HCT116 (cell line): ENCODE data around the gene FOXN3. TPM values are rescaled to one million over a fixed set of nuclear protein-coding genes. Genes with fewer than 3 reads are reported as not detected.

Experiments
- ATAC-seq: fragments of 200-7000 bp; cut with Tn5 transposase; 2 replicates; pipeline ENCODE4 v1.9.1; 2020; ENCODE audit warnings: mild to moderate bottlenecking, moderate library complexity
- BruUV-seq: library from RNA; stranded (reverse); fragments of 400-500 nt; replicated peaks from 2 replicates; lab custom pipeline; 2021; lab: Mats Ljungman, UMichigan
- CTCF ChIA-PET: fragments of 300-600 bp; sonication (Branson Sonifier 250); formaldehyde crosslinking; loops from one replicate; lab custom pipeline; 2021; ENCODE audit warnings: antibody characterized with exemption; lab: Charles Lee
- POLR2A ChIA-PET: fragments of 300-600, 350-600 bp; sonication (Branson Sonifier 250); formaldehyde crosslinking; loops from one replicate; lab custom pipeline; 2021; ENCODE audit warnings: antibody characterized with exemption; lab: Charles Lee
- RAD21 ChIA-PET, 2 experiments: fragments of 300-600 bp; sonication (Branson Sonifier 250); formaldehyde crosslinking; loops; one replicate each; lab custom pipeline; 2023; ENCODE audit warnings: low total read pairs in 2 of 2; ENCODE audit not compliant: uncharacterized antibody in 2 of 2, unreplicated experiment in 2 of 2, low non-redundant PET in 1 of 2; lab: Charles Lee
- DNase-seq: peaks from one replicate; pipeline ENCODE4 v3.0.0-alpha.2; 2010; ENCODE audit warnings: low read depth, low spot score
- H2AFZ ChIP-seq: fragments of 200-600 bp; shearing (Covaris generic), sonication (generic); 2 replicates; pipeline ENCODE4 v1.6.1; 2017; ENCODE audit warnings: low read depth, mixed run types, mixed read lengths, antibody characterized with exemption, low read length; ENCODE audit not compliant: poor library complexity, severe bottlenecking
- H3K27ac ChIP-seq: 2 replicates; pipeline ENCODE4 v1.5.1; 2012; ENCODE audit warnings: low read depth, low read length
- H3K27me3 ChIP-seq: fragments of 200-600 bp; sonication (generic); 2 replicates; pipeline ENCODE4 v1.6.1; 2016; ENCODE audit warnings: mixed run types, low read length, mixed read lengths; ENCODE audit not compliant: insufficient read depth
- H3K36me3 ChIP-seq, 2 experiments: fragments of 200-500 bp in 1 of 2; fragments of 200-600 bp in 1 of 2; sonication (Bioruptor generic) in 1 of 2; sonication (generic) in 1 of 2; 2 replicates each; pipeline versions ENCODE4 v1.5.1 to v1.6.1; 2014 to 2016; ENCODE audit warnings: low read length in 2 of 2, inconsistent platforms in 1 of 2, mixed read lengths in 1 of 2, mixed run types in 1 of 2; ENCODE audit not compliant: insufficient read depth in 2 of 2, control insufficient read depth in 1 of 2
- H3K4me1 ChIP-seq, 2 experiments: fragments of 200-600 bp in 1 of 2; sonication (generic) in 1 of 2; 2 replicates each; pipeline versions ENCODE4 v1.5.1 to v1.6.1; 2012 to 2017; ENCODE audit warnings: low read length in 2 of 2, inconsistent platforms in 1 of 2, mild to moderate bottlenecking in 1 of 2, mixed read lengths in 1 of 2, mixed run types in 1 of 2, moderate library complexity in 1 of 2; ENCODE audit not compliant: insufficient read depth in 2 of 2, control insufficient read depth in 1 of 2
- H3K4me2 ChIP-seq: fragments of 200-600 bp; sonication (generic); 2 replicates; pipeline ENCODE4 v1.6.1; 2017; ENCODE audit warnings: mixed run types, low read length, mixed read lengths
- H3K4me3 ChIP-seq, 2 experiments: fragments of 200-600 bp in 1 of 2; sonication (generic) in 1 of 2; replicated peaks in 1 of 2; 2 replicates each; pipeline ENCODE4 v1.5.1; 2011 to 2016; ENCODE audit warnings: low read length in 2 of 2, control low read depth in 1 of 2, low read depth in 1 of 2, mild to moderate bottlenecking in 1 of 2, mixed read lengths in 1 of 2, mixed run types in 1 of 2
- H3K79me2 ChIP-seq: fragments of 200-600 bp; sonication (generic); 2 replicates; pipeline ENCODE4 v1.6.1; 2017; ENCODE audit warnings: mild to moderate bottlenecking, mixed run types, low read length, moderate library complexity, mixed read lengths; ENCODE audit not compliant: insufficient read depth
- H3K9ac ChIP-seq: fragments of 200-600 bp; sonication (generic); 2 replicates; pipeline ENCODE4 v1.6.1; 2016; ENCODE audit warnings: low read length, mixed read lengths
- H3K9me2 ChIP-seq: fragments of 200-600 bp; sonication (generic), shearing (Covaris generic); 2 replicates; pipeline ENCODE4 v1.6.1; 2017; ENCODE audit warnings: mixed run types, mild to moderate bottlenecking, moderate library complexity; ENCODE audit not compliant: insufficient read depth
- H3K9me3 ChIP-seq, 2 experiments: fragments of 200-500 bp in 1 of 2; fragments of 200-600 bp in 1 of 2; sonication (Bioruptor generic) in 1 of 2; sonication (generic) in 1 of 2; 2 replicates each; pipeline ENCODE4 v1.6.1; 2014 to 2017; ENCODE audit warnings: low read length in 2 of 2, mixed read lengths in 2 of 2, inconsistent platforms in 1 of 2, low read depth in 1 of 2, mild to moderate bottlenecking in 1 of 2, mixed run types in 1 of 2, moderate library complexity in 1 of 2; ENCODE audit not compliant: control insufficient read depth in 1 of 2, insufficient read depth in 1 of 2
- H4K20me1 ChIP-seq: fragments of 200-600 bp; sonication (generic), shearing (Covaris generic); 2 replicates; pipeline ENCODE4 v1.6.1; 2017; ENCODE audit warnings: mixed run types, mild to moderate bottlenecking, moderate library complexity; ENCODE audit not compliant: insufficient read depth
- CEBPB ChIP-seq: IDR thresholded peaks from 2 replicates; pipeline ENCODE4 v1.6.1; 2012; ENCODE audit warnings: low read depth
- EGR1 ChIP-seq: IDR thresholded peaks from 2 replicates; pipeline ENCODE4 v1.6.1; 2012; ENCODE audit warnings: low read depth
- EZH2 ChIP-seq: fragments of 200-600 bp; sonication (generic); IDR thresholded peaks from 2 replicates; pipeline ENCODE4 v1.6.1; 2017; ENCODE audit warnings: antibody characterized with exemption, mixed run types
- JUND ChIP-seq: IDR thresholded peaks from 2 replicates; pipeline ENCODE4 v1.6.1; 2012
- POLR2A ChIP-seq: IDR thresholded peaks from 2 replicates; pipeline ENCODE4 v1.7.0; 2011; ENCODE audit warnings: borderline replicate concordance; ENCODE audit not compliant: insufficient read depth, insufficient read length; ENCODE audit errors: extremely low read depth
- SIN3A ChIP-seq: IDR thresholded peaks from 2 replicates; pipeline ENCODE4 v1.6.1; 2012; ENCODE audit warnings: low read depth
- SP1 ChIP-seq: IDR thresholded peaks from 2 replicates; pipeline ENCODE4 v1.6.1; 2012; ENCODE audit warnings: low read depth
- TCF7L2 ChIP-seq: IDR thresholded peaks from 2 replicates; pipeline ENCODE4 v1.7.0; 2011; ENCODE audit warnings: borderline replicate concordance, inconsistent platforms; ENCODE audit not compliant: insufficient read depth, insufficient read length; ENCODE audit errors: extremely low read depth
- YY1 ChIP-seq: IDR thresholded peaks from 2 replicates; pipeline ENCODE4 v1.6.1; 2011; ENCODE audit warnings: low read length, low read depth, moderate library complexity, mild to moderate bottlenecking; ENCODE audit not compliant: insufficient replicate concordance; ENCODE audit errors: extremely low read depth
- ZNF274 ChIP-seq: fragments of 200-500 bp; sonication (Bioruptor generic); IDR thresholded peaks from 2 replicates; pipeline ENCODE4 v1.6.1; 2014; ENCODE audit warnings: mild to moderate bottlenecking, low read depth, low read length, inconsistent platforms
- intact Hi-C: fragments of 100-400 bp; cut with micrococcal nuclease; formaldehyde crosslinking; loops from 2 replicates; pipeline ENCODE4 v1.10.0; 2022
- total RNA-seq: library from RNA; stranded (reverse); gene quantifications from one replicate; pipeline ENCODE4 v1.2.1, GENCODE V29; 2021; ENCODE audit not compliant: unreplicated experiment
- TF ChIP-seq, protein P1 (sequence below): IDR thresholded peaks from 2 replicates; pipeline ENCODE4 v1.6.1; 2012; ENCODE audit warnings: low read depth
- TF ChIP-seq, protein P2 (sequence below), 3 experiments: fragments of 200-600 bp in 1 of 3; sonication (generic) in 1 of 3; IDR thresholded peaks in 2 of 3; conservative IDR thresholded peaks in 1 of 3; 2 replicates each; pipeline ENCODE4 v1.5.1; 2012 to 2017; ENCODE audit warnings: low read depth in 2 of 3, low read length in 2 of 3, antibody characterized with exemption in 1 of 3, borderline replicate concordance in 1 of 3, control low read depth in 1 of 3, mild to moderate bottlenecking in 1 of 3, mixed read lengths in 1 of 3, mixed run types in 1 of 3, moderate library complexity in 1 of 3; ENCODE audit not compliant: insufficient read depth in 1 of 3

Gene FOXN3
- total RNA-seq, 1 experiment from 2014 or later = 20.0 TPM

DNA sequence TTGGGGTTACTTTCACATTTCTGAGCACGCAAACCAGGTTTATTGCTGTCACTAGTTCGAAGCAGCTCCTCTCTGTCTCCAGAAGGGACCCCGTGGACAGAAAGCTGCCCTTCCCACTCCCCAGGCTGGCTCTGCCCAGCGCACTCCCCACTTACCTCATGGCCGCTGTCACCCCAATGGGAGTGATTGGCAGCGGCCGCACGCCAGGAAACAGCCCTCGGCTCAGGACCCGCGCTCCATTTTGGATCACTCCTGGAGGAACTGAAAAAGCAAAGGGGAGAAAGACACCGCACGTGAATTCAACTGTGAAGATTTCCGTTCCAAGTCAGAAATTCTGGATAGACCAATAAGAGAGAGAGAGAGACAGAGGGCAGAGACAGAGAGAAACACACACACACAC, 236.5 kb downstream of the FOXN3 start (continued):
- TF ChIP-seq, protein P1, sequence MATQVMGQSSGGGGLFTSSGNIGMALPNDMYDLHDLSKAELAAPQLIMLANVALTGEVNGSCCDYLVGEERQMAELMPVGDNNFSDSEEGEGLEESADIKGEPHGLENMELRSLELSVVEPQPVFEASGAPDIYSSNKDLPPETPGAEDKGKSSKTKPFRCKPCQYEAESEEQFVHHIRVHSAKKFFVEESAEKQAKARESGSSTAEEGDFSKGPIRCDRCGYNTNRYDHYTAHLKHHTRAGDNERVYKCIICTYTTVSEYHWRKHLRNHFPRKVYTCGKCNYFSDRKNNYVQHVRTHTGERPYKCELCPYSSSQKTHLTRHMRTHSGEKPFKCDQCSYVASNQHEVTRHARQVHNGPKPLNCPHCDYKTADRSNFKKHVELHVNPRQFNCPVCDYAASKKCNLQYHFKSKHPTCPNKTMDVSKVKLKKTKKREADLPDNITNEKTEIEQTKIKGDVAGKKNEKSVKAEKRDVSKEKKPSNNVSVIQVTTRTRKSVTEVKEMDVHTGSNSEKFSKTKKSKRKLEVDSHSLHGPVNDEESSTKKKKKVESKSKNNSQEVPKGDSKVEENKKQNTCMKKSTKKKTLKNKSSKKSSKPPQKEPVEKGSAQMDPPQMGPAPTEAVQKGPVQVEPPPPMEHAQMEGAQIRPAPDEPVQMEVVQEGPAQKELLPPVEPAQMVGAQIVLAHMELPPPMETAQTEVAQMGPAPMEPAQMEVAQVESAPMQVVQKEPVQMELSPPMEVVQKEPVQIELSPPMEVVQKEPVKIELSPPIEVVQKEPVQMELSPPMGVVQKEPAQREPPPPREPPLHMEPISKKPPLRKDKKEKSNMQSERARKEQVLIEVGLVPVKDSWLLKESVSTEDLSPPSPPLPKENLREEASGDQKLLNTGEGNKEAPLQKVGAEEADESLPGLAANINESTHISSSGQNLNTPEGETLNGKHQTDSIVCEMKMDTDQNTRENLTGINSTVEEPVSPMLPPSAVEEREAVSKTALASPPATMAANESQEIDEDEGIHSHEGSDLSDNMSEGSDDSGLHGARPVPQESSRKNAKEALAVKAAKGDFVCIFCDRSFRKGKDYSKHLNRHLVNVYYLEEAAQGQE = no peak
- TF ChIP-seq CEBPB (no peak), POLR2A (no peak), EGR1 (no peak), SP1 (no peak), JUND (no peak), ZNF274 (no peak), YY1 (no peak), SIN3A (no peak)

DNA sequence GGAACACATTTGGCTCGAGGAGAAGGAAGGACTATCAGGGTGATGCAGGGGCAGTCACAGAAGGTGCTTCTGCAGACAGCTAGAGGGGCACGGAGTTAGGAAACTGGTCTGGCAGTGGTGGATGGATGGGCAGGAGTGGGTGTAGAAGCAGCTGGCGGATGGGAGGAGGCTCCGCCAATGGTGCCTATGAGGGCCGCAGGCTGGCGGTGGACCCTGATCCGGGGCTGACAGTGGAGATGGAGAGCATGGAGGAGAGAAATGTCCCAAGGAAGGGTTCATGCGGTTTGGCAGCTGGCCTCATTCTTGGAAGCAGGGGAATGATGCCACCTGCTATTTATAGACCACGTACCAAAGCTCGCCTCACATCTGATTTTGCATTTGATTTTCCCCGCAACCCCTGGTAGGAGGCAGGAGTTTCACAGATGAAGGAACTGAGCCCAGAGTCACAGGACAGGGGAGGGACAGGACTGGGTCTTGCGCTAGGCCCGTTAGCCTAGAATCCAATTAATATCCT, 237.1 kb downstream of the FOXN3 start:
- H3K27ac ChIP-seq = no peak overlapping the region
- no peaks in the 10 kb centered on the region for H3K36me3 ChIP-seq
- no peak overlapping the region for H2AFZ ChIP-seq
- intact Hi-C loops = loop anchor here (5.0 kb wide), 3 partner anchors 57 to 722 kb away; partner anchors contain the start of gene FOXN3
- no peaks in the 10 kb centered on the region for H4K20me1 ChIP-seq
- ATAC-seq (no peak), DNase-seq (no peak)
- RAD21 ChIA-PET = no interaction called here
- H3K4me1 ChIP-seq = peaks cover 3 to 5% of the 10 kb centered on the region in 2 experiments; a peak in 3 of 4 replicates
- no TSS peak for BruUV-seq
- no peak overlapping the region for H3K4me2 ChIP-seq
- POLR2A ChIA-PET = no interaction called here
- no peaks in the 10 kb centered on the region for H3K9me2 ChIP-seq
- H3K9ac ChIP-seq = no peak overlapping the region
- H3K4me3 ChIP-seq = no peak overlapping the region
- CTCF ChIA-PET = no interaction called here
- no peaks in the 10 kb centered on the region for H3K9me3 ChIP-seq
- H3K79me2 ChIP-seq = no peaks in the 10 kb centered on the region
- TF ChIP-seq YY1 (no peak), JUND (no peak), TCF7L2 (no peak), EZH2 (no peak)
- TF ChIP-seq, protein P1 = no peak
- TF ChIP-seq, protein P2, sequence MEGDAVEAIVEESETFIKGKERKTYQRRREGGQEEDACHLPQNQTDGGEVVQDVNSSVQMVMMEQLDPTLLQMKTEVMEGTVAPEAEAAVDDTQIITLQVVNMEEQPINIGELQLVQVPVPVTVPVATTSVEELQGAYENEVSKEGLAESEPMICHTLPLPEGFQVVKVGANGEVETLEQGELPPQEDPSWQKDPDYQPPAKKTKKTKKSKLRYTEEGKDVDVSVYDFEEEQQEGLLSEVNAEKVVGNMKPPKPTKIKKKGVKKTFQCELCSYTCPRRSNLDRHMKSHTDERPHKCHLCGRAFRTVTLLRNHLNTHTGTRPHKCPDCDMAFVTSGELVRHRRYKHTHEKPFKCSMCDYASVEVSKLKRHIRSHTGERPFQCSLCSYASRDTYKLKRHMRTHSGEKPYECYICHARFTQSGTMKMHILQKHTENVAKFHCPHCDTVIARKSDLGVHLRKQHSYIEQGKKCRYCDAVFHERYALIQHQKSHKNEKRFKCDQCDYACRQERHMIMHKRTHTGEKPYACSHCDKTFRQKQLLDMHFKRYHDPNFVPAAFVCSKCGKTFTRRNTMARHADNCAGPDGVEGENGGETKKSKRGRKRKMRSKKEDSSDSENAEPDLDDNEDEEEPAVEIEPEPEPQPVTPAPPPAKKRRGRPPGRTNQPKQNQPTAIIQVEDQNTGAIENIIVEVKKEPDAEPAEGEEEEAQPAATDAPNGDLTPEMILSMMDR (IDR thresholded peaks at IDR 0.05 in 2 of 3, conservative IDR thresholded peaks at IDR 0.05 in 1 of 3; ENCODE audit: borderline replicate concordance in 1 of 3, insufficient read depth in 1 of 3, low read depth in 2 of 3, low read length in 2 of 3) = no peak
- no peaks in the 10 kb centered on the region for H3K27me3 ChIP-seq
